HG02642 (cell line): ENCODE data around the gene CHD3.
"Not testable (repeated sequence)": the region's sequence is repeated elsewhere in the genome, so short reads cannot be mapped to it uniquely, and the experiment has no call there.

Experiments used
- ATAC-seq: cut with Tn5 transposase; IDR thresholded peaks from one replicate; pipeline ENCODE4 v1.9.1; 2021; ENCODE audit warnings: mild to moderate bottlenecking; ENCODE audit not compliant: unreplicated experiment, poor library complexity

CHD3 gene

GRCh38 chr17:7849751-7850504 lies 38.7 kb upstream of the CHD3 start:
- no peak for ATAC-seq

DNA sequence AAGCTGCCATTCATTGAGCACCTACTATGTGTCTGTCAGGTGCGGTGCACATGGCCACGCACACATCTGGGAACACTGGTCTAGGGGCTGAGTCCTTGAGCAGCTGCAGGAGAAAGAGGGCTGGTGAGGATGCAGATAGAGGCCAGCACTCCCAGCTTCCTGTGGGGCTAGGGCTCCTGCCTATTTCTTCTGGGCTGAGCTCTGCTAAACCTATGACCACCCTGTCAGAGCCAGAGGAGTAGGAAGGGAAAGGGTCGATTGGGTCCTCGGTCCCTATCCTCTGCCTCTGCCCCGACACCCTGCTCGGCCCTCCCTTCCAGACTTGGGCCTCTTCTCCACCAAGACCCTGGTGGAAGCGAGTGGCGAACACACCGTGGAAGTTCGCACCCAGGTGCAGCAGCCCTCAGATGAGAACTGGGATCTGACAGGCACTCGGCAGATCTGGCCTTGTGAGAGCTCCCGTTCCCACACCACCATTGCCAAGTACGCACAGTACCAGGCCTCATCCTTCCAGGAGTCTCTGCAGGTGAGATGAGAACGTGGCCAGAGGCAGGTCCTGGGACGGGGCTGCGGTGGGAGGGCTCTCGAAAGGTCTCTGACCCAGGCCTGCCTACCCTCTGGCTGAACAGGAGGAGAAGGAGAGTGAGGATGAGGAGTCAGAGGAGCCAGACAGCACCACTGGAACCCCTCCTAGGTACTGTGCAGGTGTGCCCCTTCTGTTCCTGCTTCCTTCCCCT lies 37.7 kb upstream of the CHD3 start:
- no peak for ATAC-seq

DNA sequence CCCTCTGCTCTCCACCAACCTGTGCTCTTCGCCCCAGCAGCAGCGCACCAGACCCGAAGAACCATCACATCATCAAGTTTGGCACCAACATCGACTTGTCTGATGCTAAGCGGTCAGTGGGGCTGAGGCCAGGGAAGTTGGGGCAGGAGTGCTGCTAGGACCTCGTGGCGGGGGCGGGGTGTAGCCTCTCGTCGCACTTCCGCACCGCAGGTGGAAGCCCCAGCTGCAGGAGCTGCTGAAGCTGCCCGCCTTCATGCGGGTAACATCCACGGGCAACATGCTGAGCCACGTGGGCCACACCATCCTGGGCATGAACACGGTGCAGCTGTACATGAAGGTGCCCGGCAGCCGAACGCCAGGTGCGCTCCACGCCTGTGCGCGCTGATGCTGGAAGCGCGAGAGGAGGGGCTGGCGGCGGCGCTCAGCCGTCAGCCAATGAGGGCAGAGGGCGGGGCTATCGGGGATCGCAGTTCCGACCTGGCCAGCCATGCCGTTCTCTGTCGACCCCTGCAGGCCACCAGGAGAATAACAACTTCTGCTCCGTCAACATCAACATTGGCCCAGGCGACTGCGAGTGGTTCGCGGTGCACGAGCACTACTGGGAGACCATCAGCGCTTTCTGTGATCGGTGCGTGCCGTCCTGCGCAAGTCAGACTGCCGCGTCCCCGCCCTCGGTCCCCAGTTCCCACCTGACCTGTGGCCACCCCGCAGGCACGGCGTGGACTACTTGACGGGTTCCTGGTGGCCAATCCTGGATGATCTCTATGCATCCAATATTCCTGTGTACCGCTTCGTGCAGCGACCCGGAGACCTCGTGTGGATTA lies 36.9 kb upstream of the CHD3 start:
- peak; percentile 80 for ATAC-seq

GRCh38 chr17:7852262-7852670 lies 36.3 kb upstream of the CHD3 start:
- no peak for ATAC-seq

DNA sequence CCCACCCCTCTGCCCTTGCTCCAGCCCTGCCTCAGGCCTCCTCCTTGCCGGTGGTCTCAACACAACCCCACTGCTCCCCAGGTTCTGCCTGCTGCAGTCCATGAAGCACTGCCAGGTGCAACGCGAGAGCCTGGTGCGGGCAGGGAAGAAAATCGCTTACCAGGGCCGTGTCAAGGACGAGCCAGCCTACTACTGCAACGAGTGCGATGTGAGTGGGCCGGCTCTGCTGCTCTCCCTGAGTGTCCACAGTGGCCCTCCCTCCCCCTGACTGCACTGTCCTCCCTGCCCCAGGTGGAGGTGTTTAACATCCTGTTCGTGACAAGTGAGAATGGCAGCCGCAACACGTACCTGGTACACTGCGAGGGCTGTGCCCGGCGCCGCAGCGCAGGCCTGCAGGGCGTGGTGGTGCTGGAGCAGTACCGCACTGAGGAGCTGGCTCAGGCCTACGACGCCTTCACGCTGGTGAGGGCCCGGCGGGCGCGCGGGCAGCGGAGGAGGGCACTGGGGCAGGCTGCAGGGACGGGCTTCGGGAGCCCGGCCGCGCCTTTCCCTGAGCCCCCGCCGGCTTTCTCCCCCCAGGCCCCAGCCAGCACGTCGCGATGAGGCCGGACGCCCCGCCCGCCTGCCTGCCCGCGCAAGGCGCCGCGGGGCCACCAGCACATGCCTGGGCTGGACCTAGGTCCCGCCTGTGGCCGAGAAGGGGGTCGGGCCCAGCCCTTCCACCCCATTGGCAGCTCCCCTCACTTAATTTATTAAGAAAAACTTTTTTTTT lies 35.5 kb upstream of the CHD3 start:
- ATAC-seq, result no peak

- ATAC-seq, result no peak
Measured at GRCh38 chr17:7853691-7854038, 34.9 kb upstream of the CHD3 start.

GRCh38 chr17:7854078-7854777 lies 34.4 kb upstream of the CHD3 start:
- no peak for ATAC-seq

DNA sequence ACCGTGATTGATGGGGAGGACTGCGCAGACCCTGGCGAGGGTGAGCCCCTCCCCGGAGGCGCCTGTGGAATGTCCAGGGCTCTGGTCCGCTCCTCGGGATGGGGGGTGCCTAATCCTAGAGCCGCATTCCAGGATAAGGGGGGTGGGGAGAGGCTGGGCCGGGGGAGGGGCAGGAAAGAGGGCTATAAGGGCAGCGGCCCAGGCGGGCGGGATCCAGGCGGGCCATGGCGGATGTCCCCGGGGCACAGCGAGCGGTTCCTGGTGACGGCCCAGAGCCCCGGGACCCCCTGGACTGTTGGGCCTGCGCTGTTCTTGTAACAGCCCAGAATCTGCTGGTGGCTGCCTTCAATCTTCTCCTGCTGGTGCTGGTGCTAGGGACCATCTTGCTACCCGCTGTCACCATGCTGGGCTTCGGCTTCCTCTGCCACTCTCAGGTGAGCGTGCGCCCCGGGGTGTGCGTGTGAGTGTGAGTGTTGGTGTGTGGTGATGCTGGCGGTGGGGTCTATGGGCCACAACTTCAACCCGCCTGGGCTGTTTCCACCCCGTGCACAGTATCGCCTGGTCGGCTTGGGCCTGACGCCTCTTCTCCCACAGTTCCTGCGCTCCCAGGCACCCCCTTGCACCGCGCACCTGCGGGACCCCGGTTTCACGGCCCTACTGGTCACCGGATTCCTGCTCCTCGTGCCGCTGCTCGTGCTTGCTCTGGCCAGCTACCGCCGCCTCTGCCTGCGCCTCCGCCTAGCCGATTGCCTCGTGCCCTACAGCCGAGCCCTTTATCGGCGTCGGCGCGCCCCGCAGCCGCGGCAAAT lies 33.5 kb upstream of the CHD3 start, which contains the start of gene TMEM88:
TMEM88 (plus strand) TSS at position 216 of the 809 bp plus-strand sequence; CDS start at position 225, 9 bp downstream.
- no peak for ATAC-seq

DNA sequence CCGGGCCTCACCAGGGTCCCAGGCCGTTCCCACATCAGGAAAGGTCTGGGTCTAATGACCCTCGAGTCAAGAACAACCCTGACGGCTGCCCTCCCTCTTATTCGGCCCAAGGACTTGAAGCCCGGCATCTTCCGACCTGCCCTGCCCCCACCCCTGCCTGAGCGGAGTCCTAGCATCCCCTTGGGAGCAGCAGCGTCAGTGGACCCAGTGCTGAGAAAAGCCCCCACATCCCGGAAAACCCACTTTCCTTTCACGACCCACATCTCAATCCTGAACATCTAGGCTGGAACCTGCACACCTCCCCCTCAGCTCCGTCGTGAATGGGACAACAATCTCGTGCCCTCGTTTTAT lies 33.0 kb upstream of the CHD3 start:
- no peak for ATAC-seq

DNA sequence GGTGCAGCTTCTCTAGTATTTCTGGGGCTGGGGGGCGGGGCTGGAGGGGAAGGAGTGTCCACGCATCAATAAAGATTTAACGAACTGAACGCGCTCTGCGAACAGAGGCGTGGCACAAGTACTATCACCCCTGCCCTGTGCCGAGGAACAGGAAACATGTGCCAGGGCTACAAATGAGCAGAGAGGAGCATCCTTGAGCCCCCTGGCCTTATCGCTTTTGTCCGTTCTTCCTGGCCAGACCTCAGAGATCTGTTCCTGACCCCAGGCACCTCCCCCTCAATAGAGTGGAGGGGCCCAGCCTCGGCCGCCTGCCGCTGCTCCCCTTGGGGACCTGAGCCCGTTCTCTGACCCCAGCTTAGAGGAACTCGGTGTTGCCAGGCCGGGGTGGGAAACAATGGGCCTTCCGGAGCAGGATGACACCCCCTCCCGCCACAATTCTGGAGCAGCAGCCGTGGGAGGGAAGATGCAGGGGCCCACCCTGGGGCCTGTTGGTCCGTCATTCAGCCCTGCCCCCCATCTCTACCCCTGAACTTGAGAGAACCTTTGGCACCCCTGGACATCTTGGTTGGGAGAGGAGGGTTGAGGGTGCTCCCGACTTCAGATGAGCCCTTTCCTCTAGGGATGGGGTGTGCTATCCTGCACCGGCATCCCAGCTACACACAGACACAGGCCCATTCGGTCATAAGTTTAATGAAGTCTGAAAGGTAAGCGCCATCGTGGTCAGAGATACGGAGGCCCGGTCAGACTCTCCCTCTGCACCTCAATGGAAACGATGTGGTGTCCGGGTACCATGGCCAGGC lies 32.4 kb upstream of the CHD3 start:
- no peak for ATAC-seq

DNA sequence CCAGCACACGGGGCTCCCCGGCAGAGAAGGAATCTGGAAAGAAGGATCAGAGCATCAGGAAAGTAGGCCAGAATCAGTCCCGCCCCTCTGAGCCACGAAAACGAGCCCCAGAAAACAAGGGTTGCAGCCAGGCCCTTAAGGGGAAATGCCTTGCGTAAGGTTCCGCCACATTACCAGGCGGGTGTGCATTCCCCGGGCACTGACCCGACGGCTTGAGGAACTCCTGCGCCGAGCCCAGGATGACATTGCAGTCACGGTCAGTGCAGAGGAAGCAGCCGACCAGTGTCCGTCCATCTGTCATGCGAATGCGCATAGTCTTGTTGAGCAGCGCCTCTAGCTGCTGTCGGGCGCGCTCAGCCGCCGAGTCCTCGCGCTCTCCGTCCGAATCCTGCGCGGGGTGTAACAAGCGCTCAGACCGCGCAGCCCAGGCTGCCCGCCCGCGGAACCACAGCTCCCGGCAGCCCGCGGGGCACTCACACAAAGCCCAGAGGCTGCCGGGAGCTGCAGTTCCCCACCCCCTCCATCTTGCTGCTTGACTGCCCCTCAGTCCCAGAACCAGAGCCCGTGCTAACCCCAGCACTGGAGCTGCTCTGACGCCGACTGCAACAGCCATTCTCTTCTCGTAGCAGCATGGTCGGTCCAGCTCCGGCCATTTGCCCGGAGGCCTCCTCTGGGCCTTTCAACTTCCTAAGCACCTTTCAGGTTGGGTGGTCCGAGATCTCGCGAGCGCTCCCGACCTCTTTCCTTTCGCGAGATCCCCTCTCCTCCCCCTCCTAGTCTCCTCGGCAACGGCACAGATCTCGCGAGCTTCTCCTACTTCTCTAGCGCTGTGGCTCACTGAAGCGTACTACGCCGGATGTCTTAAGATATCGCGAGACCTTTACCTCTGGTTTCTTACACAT lies 31.5 kb upstream of the CHD3 start, which contains the start of gene NAA38:
NAA38 (minus strand) TSS at position 749 of the 902 bp plus-strand sequence; CDS start at position 653, 96 bp downstream.
- peak; percentile 71 for ATAC-seq

DNA sequence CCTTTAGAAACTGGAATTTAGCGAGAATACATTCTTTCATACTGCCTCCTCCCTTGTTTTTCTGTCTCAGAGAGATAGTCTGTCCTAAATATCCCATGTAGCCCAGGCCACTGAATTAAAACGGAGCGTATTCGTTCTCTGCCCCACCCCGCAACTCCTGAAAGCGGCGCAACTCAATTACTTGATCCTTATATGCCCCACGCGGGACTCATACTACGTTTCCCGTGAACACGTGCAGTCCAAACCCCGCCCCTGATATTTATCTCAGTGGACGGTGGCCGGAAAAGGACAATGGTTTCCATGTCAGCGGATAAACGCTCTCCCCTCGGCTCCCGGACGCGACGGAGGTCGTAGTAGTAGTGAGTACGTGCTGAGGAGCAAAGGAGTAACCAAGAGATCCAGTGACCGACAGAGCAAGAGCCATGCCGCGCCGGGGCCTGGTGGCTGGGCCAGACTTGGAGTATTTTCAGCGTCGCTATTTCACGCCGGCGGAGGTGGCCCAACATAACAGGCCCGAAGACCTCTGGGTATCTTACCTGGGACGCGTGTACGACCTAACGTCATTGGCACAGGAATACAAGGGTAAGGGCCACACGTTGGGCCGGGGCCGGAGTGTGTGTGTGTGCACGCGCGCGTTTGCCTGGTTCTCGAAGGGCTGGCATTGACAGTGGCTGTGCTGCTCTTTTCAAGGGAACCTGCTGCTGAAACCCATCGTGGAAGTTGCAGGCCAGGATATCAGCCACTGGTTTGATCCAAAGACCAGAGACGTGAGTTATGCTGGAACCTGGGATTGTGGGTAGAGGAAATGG lies 30.7 kb upstream of the CHD3 start, which contains the start of gene CYB5D1:
CYB5D1 (plus strand) TSS at position 291 of the 809 bp plus-strand sequence; CDS start at position 423, 132 bp downstream.
- ATAC-seq, result peak; percentile 46

- ATAC-seq, result no peak
Measured at GRCh38 chr17:7858522-7858810, 30.1 kb upstream of the CHD3 start.

DNA sequence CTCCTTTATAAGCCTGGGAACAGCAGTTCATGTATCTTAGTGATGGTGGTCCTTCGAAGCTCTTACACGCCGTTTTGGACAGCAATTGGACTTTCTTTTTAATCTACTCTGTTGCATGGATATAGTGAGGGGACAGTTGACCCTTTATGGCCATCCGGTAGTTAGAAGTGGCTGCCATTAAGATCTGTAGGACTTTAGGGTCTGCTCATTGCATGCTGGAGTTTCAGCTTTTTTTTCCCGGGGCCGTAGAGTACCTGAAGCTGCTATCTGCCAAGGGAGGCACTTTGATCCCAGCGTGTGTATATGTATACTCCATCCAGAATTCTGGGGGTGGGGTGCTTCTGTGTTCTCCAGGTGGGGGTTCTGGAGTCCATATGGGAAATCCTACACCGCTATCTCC lies 29.6 kb upstream of the CHD3 start:
- no peak for ATAC-seq

DNA sequence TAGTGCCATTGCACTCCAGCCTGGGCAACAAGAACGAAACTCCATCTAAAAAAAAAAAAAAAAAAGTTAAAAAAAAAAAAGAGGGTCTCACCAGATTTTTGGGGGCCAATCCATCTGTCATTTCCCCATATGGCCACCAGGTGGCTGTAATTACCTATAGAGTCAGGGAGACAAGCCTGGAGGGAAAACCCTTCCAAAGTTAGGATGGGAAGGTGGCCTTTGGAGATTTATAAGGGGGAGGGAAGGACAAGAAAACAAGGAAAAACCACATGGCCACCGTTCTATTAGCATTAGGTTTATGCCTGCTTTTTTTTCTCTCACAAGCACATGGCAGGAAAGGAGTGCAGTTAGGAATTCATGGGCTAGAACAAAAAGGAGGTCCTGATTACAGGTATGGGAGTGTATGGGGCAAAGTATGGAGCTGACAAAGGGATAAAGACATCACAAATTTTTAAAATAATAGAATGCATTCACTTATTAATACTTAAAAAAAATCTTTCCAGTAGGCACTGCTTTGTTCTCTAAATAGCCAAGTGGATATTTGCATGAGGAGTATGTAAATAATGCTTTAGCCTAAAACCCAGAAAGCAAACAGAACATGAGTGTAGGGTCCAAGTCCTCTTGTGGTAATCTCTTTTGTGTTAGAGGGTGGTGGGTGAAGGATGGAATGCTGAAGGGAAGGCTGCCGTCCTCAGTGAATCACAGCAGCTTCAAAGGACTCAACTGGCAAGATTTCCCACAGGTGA lies 25.7 kb upstream of the CHD3 start:
- no peak for ATAC-seq

GRCh38 chr17:7864384-7864783 lies 24.2 kb upstream of the CHD3 start:
- not testable (repeated sequence) for ATAC-seq
